OCI-LY7 (cell line): Measurements from ENCODE around the gene PPP2R3A. TPM values are rescaled to one million over a fixed set of nuclear protein-coding genes. Genes with fewer than 3 reads are reported as not detected.

ENCODE experiments used
- Bru-seq: library from RNA; stranded (reverse); fragments of 400-500 nt; gene quantifications from one replicate; lab custom pipeline; 2021; lab: Mats Ljungman, UMichigan
- BruChase-seq, 2 experiments: library from RNA; stranded (reverse); fragments of 400-500 nt; gene quantifications; one replicate each; lab custom pipeline; 2021; lab: Mats Ljungman, UMichigan
- BruUV-seq: library from RNA; stranded (reverse); fragments of 400-500 nt; replicated peaks from 2 replicates; lab custom pipeline; 2021; lab: Mats Ljungman, UMichigan
- CTCF ChIA-PET: fragments of 300-600 bp; sonication (Branson Sonifier 250); formaldehyde crosslinking; loops from one replicate; lab custom pipeline; 2022; ENCODE audit warnings: antibody characterized with exemption; ENCODE audit not compliant: unreplicated experiment; lab: Charles Lee
- POLR2A ChIA-PET: fragments of 300-600 bp; sonication (Branson Sonifier 250); formaldehyde crosslinking; loops from one replicate; lab custom pipeline; 2022; ENCODE audit warnings: antibody characterized with exemption; lab: Charles Lee
- DNase-seq: peaks from one replicate; pipeline ENCODE4 v3.0.0-alpha.2; 2015; ENCODE audit warnings: low spot score
- H2AFZ ChIP-seq: fragments of 200-600 bp; sonication (generic), shearing (Covaris generic); 2 replicates; pipeline ENCODE4 v1.6.1; 2014; ENCODE audit warnings: mild to moderate bottlenecking, antibody characterized with exemption, low read length, moderate library complexity
- H3K27ac ChIP-seq: fragments of 200-600 bp; sonication (generic); 2 replicates; pipeline ENCODE4 v1.5.1; 2014; ENCODE audit warnings: mixed run types, low read depth, mild to moderate bottlenecking, moderate library complexity, low read length, inconsistent platforms; ENCODE audit not compliant: poor library complexity, severe bottlenecking
- H3K36me3 ChIP-seq: fragments of 200-600 bp; sonication (generic); 2 replicates; pipeline ENCODE4 v1.6.1; 2014; ENCODE audit warnings: mild to moderate bottlenecking, antibody characterized with exemption, low read length, moderate library complexity, mixed read lengths; ENCODE audit not compliant: insufficient read depth
- H3K4me1 ChIP-seq: fragments of 200-600 bp; sonication (generic); 2 replicates; pipeline ENCODE4 v1.5.1; 2014; ENCODE audit warnings: mild to moderate bottlenecking, low read length; ENCODE audit not compliant: insufficient read depth, poor library complexity, severe bottlenecking
- H3K4me2 ChIP-seq: fragments of 200-600 bp; sonication (generic); 2 replicates; pipeline ENCODE4 v1.6.1; 2014; ENCODE audit warnings: mild to moderate bottlenecking, low read length
- H3K4me3 ChIP-seq: fragments of 200-600 bp; sonication (generic); 2 replicates; pipeline ENCODE4 v1.5.1; 2014; ENCODE audit warnings: mild to moderate bottlenecking, low read depth, low read length; ENCODE audit not compliant: poor library complexity, severe bottlenecking
- H3K79me2 ChIP-seq: fragments of 200-600 bp; sonication (generic); 2 replicates; pipeline ENCODE4 v1.6.1; 2016; ENCODE audit warnings: low read depth, mild to moderate bottlenecking, low read length, moderate library complexity, mixed read lengths; ENCODE audit not compliant: insufficient read depth
- H3K9me2 ChIP-seq: fragments of 200-600 bp; sonication (generic); 2 replicates; pipeline ENCODE4 v1.6.1; 2016; ENCODE audit warnings: mild to moderate bottlenecking, low read length, mixed read lengths; ENCODE audit not compliant: insufficient read depth
- H3K9me3 ChIP-seq: fragments of 200-600 bp; sonication (generic); 2 replicates; pipeline ENCODE4 v1.6.1; 2014; ENCODE audit warnings: mild to moderate bottlenecking, mixed run types, low read length, mixed read lengths
- H4K20me1 ChIP-seq: fragments of 200-600 bp; sonication (generic); 2 replicates; pipeline ENCODE4 v1.6.1; 2014; ENCODE audit warnings: mild to moderate bottlenecking, antibody characterized with exemption, low read length, moderate library complexity, mixed read lengths; ENCODE audit not compliant: insufficient read depth
- EZH2phosphoT487 ChIP-seq: fragments of 200-600 bp; sonication (generic); IDR thresholded peaks from 2 replicates; pipeline ENCODE4 v1.6.1; 2018; ENCODE audit warnings: low read depth, borderline replicate concordance, mild to moderate bottlenecking, mixed run types, antibody characterized with exemption, low read length, moderate library complexity, mixed read lengths
- intact Hi-C: fragments of 100-400 bp; cut with micrococcal nuclease; formaldehyde crosslinking; loops from one replicate; pipeline ENCODE4 v1.10.0; 2022; ENCODE audit not compliant: unreplicated experiment
- long read RNA-seq: library from polyadenylated mRNA; stranded (forward); transcript quantifications from one replicate; pipeline ENCODE4 v2.0.0, GENCODE V29; 2022
- total RNA-seq, 2 experiments: library from RNA; depleted of rRNA in 1 of 2; stranded (reverse); fragments of >200 nt in 1 of 2; shearing (Covaris generic) in 1 of 2; gene quantifications; 2 replicates each; pipeline ENCODE4 v1.2.3, GENCODE V29; 2014 to 2022
- TF ChIP-seq, protein P1 (sequence below): fragments of 200-600 bp; sonication (generic); conservative IDR thresholded peaks from 2 replicates; pipeline ENCODE4 v1.5.1; 2014; ENCODE audit warnings: mild to moderate bottlenecking, antibody characterized with exemption, low read length, moderate library complexity, mixed read lengths

Gene PPP2R3A, protein sequence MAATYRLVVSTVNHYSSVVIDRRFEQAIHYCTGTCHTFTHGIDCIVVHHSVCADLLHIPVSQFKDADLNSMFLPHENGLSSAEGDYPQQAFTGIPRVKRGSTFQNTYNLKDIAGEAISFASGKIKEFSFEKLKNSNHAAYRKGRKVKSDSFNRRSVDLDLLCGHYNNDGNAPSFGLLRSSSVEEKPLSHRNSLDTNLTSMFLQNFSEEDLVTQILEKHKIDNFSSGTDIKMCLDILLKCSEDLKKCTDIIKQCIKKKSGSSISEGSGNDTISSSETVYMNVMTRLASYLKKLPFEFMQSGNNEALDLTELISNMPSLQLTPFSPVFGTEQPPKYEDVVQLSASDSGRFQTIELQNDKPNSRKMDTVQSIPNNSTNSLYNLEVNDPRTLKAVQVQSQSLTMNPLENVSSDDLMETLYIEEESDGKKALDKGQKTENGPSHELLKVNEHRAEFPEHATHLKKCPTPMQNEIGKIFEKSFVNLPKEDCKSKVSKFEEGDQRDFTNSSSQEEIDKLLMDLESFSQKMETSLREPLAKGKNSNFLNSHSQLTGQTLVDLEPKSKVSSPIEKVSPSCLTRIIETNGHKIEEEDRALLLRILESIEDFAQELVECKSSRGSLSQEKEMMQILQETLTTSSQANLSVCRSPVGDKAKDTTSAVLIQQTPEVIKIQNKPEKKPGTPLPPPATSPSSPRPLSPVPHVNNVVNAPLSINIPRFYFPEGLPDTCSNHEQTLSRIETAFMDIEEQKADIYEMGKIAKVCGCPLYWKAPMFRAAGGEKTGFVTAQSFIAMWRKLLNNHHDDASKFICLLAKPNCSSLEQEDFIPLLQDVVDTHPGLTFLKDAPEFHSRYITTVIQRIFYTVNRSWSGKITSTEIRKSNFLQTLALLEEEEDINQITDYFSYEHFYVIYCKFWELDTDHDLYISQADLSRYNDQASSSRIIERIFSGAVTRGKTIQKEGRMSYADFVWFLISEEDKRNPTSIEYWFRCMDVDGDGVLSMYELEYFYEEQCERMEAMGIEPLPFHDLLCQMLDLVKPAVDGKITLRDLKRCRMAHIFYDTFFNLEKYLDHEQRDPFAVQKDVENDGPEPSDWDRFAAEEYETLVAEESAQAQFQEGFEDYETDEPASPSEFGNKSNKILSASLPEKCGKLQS (N-terminal part only)
- 0.05 and 0.22 TPM in 2 replicates for total RNA-seq (2014; rRNA removed; shearing (Covaris generic))
- total RNA-seq (2022) = 0.27 and 0.28 TPM in 2 replicates
- Bru-seq, nascent RNA = percentile 20 among the genes with signal in this experiment
- percentile 14 among the genes with signal in this experiment for BruChase-seq, experiment 1, labeled RNA remaining after a 6-hour chase
- BruChase-seq, experiment 2, labeled RNA remaining after a 2-hour chase = percentile 18 among the genes with signal in this experiment
- long read RNA-seq, full-length matches to known transcripts = 1 of 42 reads
- long read RNA-seq, partial matches to known transcripts = 0 of 42 reads
- long read RNA-seq, other reads (novel, unspliced or antisense) = 41 of 42 reads

DNA sequence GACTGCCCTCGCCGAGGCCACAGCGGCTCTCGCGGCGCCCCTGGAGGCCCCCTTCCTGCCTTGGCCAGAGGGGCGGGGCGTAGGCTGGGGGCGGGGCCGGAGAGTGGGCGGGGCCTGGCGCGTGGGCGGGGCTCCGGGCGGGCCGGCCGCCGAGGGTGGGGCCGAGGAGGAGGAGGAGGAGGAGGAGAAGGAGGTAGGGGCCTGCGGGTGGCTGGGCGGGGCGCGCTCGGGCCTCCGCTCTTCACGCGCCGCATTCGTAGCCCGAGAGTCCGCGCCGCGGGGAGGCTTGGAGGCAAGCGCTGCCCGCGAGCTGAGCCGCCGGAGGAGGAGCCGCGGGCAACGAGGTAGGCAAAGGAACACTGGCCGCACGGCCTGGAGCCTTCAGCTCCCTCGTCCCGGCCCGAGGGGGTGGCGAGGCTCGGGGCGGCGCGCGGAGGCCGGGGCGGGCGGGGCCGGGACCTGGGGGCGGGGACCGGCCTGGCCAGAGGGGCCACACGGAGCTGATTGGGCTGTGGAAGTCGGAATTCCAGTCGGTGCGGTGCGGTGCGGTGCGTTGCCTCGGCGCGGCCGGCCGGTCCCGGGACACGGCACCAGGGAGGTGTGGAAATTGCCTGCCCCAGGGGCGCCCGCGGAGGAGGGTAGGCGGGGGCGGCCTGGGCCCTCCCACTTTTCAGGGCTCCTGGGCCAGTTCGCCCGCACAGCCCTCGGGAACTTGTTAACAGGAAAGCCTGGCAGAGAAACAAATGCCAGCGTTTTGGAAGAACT is at the start of gene PPP2R3A:
TSS of gene PPP2R3A (plus strand) at position 223 of the 765 bp plus-strand sequence. CDS start 35,771 bp downstream, outside the sequence.
- intact Hi-C loops = no loop called here

DNA sequence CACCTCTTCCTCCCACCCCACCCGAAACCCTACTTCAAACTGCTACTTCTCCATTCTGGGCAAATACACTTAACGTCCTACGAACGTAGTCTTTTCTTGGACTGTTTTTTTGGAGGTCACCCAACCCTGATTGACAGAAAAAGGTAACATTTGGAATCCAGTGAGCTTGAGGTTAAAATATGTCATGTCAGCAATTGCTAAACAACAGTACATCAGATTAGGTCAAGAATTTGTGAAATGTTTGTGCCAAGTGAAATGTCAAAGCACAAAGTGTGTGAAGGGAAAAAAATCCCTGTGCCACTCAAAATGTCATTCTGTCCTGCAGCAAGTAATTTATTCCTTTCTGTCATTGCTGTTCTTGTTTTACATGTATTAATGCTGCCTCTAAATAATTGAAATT is 49.2 kb upstream of the PPP2R3A start:
- Histone ChIP-seq H4K20me1 (no peaks in the 10 kb centered on the region), H3K36me3 (no peaks in the 10 kb centered on the region), H3K9me3 (no peaks in the 10 kb centered on the region), H3K79me2 (no peaks in the 10 kb centered on the region), H3K9me2 (no peaks in the 10 kb centered on the region), H3K4me1 (no peaks in the 10 kb centered on the region), H3K4me3 (no peak overlapping the region), H2AFZ (no peak overlapping the region), H3K4me2 (no peak overlapping the region), H3K27ac (no peak overlapping the region)
- CTCF ChIA-PET = no interaction called here
- intact Hi-C loops = no loop called here
- POLR2A ChIA-PET = no interaction called here
- TF ChIP-seq, protein P1, sequence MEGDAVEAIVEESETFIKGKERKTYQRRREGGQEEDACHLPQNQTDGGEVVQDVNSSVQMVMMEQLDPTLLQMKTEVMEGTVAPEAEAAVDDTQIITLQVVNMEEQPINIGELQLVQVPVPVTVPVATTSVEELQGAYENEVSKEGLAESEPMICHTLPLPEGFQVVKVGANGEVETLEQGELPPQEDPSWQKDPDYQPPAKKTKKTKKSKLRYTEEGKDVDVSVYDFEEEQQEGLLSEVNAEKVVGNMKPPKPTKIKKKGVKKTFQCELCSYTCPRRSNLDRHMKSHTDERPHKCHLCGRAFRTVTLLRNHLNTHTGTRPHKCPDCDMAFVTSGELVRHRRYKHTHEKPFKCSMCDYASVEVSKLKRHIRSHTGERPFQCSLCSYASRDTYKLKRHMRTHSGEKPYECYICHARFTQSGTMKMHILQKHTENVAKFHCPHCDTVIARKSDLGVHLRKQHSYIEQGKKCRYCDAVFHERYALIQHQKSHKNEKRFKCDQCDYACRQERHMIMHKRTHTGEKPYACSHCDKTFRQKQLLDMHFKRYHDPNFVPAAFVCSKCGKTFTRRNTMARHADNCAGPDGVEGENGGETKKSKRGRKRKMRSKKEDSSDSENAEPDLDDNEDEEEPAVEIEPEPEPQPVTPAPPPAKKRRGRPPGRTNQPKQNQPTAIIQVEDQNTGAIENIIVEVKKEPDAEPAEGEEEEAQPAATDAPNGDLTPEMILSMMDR = no peak
- TF ChIP-seq EZH2phosphoT487 = no peak
- BruUV-seq = no TSS peak
- DNase-seq = no peak

More for the DNA sequence above, at the start of gene PPP2R3A:
- TF ChIP-seq EZH2phosphoT487 = no peak
- TF ChIP-seq, protein P1 = no peak
- Histone ChIP-seq H4K20me1 (no peaks in the 10 kb centered on the region), H2AFZ (peak within 1 kb of the TSS; percentile 80), H3K9me2 (no peaks in the 10 kb centered on the region), H3K4me3 (peak within 1 kb of the TSS; percentile 71), H3K9me3 (no peaks in the 10 kb centered on the region), H3K4me2 (peak within 1 kb of the TSS; percentile 78), H3K4me1 (no peaks in the 10 kb centered on the region), H3K27ac (no peak within 1 kb of the TSS), H3K36me3 (no peaks in the 10 kb centered on the region), H3K79me2 (no peaks in the 10 kb centered on the region)
- no TSS peak for BruUV-seq
- ChIA-PET CTCF (no interaction called here), POLR2A (interaction anchor here (0.6 kb wide), 1 partner anchor 10 kb away, joined by 3 read pairs; no protein-coding TSS in a partner anchor)
- peak; percentile 56 for DNase-seq
